ENCODE results near the gene ANKDD1B.

Gene ANKDD1B

DNA sequence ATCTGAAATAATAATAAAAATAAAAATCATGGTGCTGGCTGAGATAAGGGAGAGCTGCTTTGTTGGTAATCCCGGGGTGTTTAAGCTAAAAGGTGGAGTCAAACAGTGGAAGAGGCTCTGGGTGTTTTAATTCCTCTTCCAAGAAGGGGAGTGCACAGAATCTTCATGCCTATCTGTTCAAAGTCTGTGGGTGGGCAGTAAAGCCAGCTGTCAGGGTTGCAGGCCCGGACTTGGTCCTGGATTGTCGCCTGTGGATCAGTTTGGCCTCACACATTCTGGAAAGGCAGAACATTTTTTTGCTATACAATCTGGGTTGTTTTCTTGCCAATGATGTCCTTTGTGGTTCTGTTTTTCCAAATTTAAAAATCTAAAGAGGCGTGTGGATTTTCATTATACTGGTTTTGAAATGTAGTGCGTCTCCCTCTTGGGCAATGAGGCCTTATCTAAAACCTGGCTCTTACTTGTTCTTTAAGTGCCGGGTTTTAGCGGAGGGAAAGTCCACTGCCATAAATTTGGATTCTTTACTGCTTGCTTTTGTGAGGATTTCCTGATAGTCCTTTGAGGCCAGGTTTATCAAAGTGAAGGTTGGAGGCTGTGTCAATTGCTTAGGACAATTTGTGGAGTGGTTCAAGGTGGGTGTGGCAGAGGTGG lies 5.8 kb downstream of the ANKDD1B start:
- no peak for DNase-seq

DNA sequence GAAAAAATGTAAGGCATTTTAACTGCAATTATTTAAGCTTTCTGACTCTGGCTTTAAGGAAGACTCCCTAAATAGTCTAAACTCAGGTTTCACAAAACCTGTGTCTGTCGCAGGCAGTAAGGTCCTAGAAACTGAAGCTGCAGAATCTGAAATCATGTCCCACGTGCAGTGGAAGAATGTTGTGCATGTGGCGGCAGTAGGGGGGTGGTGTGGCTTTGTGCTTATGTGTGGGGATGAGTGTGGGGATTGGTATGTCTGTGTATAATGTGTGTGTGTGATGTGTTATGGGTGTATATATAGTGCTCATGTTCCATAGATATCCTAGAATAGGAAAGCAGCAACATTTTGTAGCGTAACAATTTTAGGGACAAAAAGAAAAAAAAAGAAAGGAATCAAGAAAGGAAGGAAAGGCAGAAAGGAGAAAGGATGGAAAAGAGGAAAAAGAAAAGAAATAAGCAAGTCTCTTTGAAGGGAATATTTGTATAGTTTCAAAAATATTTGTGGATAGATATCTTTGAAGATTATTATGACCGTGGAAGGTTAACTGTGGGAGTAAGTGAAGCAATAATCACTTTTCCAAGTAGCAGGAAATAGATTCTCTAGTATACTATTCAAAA lies 6.6 kb downstream of the ANKDD1B start:
- no peak for DNase-seq

DNA sequence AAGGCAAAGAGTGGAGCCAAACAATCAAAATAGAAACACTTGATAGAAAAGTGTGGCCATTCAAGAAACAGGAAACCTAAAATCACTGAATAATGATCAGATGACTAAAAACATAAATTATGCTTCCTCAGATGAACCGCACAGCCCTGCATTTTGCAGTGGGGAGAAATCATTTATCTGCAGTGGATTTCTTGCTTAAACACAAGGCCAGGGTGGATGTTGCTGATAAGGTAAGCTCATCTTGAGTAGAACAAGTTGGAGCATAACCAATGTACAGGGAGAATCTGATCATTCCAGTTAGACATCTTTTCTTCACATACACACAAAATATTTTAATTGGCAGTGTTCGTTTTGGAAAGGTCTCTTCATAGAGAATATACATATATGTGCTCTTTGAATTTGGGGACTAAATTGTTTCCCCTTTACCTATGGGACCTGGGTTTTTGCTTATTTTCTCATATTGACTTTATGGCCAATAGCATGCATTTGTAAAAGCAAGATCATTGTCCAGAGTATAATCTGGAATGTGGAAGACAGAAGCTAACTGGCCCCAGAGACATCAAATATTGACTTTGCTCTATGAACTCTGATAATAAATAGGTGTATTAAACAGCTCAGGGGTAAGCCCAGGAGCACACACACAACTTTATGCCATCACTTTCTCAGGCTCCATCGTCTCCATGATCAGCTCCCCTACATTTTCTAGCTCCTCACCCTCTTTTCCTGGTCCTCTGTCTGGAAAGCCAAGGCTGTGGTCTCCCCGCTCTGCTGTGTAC lies 9.1 kb downstream of the ANKDD1B start:
- DNase-seq, result no peak

DNA sequence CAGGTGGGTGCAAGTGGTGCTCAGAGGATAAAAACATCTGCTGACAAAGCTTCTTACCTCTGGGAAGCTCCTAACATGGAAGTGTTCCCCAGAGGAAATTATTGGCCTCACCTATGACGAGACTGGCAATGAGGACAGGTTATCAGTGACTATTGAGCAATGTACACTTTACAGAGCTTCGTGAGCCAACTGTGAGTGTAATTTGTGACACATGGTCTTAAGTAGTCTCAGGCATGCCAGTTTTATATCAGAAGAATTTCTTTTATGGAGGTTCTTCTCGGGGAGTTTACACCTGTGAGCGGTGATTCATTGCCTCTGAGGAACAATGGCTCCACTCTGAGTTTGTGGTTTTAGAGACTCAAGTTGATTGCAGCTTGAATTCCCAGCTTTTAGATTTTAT lies 11.3 kb downstream of the ANKDD1B start:
- no peak for DNase-seq

DNA sequence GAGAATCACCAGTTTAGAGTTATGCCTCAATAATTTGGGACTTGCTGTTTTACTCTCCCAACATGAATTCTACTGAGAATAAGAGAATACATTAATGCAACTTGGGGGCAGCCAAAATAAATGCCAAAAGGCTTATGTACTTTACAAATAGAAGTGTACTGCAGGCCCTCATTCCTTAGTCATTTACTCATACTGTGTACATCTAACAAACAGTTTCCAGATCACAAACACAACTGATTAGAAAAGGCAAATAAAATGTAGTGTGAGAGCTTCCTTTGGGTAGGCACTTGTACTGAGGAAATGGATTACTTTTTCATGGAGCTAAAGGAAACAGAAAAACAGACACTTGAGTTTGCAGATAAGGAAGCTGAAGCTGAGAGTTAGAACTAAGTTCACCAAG lies 12.6 kb downstream of the ANKDD1B start:
- DNase-seq, result no peak

DNA sequence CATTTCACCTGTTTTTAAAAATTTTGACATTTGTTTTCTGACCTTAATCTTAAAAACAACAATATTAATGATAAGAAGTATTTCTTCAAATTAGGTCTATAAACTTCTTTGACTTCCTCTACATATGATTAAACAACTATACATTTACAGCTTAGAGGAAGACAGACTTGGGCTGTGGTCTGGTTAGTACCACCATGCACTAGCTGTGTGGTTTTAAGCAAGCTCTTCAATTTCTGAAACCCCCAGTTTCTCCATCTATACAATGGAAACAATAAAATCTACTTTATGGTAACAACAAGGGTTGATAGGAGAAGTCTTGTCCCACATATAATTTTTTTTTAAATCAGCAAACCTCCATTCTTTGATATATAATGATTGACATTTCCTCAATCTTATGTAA lies 15.7 kb downstream of the ANKDD1B start:
- DNase-seq, result no peak

DNA sequence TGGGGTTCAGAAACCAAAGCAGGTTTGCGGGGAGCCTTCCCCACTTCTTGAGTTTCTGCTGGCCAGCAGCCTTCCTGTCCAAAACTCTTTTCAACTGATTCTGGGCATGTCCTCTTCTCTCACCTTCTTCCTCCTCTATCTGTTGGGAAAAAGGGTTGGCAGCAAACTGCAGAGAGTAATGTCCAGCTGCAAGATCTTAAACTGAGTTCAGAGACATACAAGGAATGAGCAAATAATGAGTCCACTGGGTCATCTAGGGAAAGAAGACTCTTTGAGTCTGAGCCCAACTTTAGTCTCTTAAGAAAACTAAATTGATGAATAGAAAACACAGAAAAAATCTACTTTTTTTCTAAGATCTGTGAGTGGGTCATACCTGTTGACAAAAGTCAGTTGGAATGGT lies 16.5 kb downstream of the ANKDD1B start:
- no peak for DNase-seq

DNA sequence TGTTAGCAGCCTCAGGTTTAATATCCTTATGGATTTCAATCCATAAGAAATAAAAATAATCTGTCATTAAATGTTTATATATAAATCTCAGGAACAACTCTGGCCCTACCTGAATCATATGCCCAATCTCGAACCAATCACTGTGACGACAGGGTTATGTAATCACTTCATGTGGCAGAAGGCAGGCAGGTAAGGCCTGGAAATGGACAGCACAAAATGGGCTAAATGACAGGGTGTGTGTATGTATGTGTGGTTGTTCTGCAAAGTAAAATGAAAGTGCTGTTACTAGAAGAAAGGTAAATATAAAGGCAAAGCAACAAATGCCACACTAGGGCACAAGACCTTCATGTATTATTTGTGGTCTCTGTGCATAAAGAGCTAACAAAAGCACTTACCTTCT lies 19.6 kb downstream of the ANKDD1B start:
- DNase-seq, result no peak

DNA sequence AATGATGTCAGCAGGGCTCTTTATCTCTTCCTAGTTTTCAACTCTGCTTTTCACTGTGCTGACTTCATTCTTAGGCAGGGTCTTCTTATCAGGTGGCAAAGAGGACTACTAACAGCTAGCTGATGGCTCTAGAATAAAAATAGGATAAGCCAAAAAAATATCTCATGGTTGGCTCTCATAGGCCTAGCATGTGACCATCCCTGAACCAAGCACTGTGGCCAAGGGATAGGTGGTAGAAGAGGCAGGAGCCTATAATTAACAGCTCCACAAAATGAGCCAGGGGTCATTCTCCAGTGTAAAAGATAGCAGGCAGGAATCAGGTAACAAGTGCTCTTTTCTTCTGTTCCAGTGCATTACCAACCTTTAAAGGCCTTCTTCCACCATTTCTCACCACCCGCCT lies 21.1 kb downstream of the ANKDD1B start:
- no peak for DNase-seq

DNA sequence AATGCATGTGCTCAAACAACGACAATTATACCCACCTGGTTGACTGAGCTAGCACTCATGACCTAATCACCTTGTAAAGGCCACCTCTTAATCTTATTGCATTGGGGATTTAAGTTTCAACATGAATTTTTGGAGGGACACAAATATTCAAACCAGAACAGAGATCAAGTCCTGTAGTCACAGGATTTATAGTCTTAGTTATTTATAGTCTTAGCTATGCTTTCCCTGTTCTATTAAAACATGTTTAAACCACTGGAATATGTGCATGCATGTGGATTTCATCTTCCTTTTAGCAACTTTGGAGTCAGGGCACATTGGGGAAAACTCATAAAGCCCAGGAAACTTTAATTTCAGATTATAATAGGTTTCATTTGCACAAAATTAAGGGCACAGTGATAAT lies 26.7 kb downstream of the ANKDD1B start:
- no peak for DNase-seq

DNA sequence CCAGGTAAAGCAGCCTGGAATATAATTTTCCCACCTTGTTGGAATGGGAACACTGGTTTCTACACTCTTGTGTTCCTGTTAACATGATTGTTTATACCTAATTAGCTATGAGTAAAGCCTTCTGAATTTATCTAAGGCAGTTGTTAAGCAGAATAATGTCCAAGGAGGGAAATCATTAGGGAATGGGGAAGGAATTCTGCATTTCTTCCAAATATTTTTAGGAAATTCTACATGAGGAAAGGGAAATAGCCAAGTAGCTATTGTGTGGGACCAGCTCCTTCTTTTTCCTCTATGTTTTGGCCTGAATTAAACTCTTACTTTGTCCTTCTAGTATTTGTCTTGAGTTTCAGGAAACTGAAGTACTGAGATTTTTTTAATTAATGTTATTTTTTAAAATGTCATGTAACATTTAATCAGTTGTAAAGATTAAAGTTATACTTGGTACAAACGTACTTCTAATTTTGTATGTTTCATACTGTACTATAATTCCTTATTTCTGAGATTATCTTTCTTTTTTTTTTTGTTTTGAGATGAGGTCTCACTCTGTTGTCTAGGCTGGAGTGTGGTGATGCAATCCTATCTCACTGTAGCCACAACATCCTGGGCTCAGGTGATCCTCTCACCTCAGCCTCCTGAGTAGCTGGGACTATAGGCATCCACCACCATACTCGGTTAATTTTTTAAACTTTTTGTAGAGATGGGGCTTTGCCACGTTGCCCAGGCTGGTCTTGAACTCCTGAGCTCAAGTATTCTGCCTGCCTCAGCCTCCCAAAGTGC lies 28.5 kb downstream of the ANKDD1B start:
- no peak for DNase-seq

DNA sequence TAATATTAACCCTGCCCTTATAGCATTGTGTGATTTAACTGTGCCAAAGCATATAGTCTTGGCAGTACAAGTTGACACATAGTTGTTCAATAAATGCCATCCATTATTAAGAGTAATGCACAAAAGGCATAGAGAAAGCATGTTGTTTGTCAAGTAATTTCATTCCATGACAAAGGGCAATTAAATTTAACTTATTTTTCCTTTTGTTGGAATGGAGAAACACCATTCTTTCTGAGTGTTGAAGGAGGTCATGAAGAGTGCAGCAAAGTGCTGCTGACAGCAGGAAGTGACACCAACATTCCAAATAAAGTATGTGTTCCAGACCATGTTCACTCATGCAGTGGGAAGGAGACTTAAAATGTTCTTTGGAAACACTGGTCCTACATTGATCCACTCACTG lies 29.1 kb downstream of the ANKDD1B start:
- no peak for DNase-seq

DNA sequence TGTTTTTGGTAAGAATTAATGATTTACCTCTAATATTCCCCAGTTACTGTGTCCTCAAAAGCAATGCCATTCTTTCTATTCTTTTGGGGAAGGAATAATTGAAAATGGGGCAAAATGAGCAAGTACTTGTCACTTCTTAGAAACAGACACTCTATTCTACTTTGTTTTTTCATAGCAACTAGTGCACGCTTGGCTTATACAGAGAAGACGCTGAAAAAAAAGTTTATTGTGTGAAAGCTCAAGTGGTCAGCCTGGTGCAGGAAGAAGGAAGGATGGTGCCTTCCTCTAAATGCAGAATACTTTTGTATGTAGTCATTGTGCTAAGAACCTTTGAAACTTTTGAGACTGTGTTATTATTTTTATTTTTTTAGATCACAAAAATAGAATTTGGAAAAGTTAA lies 29.6 kb downstream of the ANKDD1B start:
- DNase-seq, result no peak

DNA sequence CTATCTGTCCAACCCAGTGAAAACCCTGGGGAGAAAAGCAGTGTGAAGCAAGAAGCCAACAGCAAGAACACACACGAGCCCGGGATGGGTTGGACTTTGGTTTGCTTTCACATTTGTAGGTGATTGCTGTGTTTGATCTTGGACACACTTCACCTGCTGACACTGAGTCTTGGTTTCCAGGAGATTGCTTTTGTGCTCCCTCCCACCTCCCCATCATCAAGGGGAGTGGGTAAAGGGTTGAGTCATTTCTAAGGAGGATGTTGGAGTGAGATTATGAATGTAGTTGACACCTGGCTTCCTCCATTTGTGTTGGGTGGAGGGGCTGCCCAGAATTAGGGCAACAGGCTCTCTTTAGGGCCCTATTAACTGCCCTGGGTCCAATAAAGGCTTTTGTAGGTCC lies 37.5 kb downstream of the ANKDD1B start:
- no peak for DNase-seq

DNA sequence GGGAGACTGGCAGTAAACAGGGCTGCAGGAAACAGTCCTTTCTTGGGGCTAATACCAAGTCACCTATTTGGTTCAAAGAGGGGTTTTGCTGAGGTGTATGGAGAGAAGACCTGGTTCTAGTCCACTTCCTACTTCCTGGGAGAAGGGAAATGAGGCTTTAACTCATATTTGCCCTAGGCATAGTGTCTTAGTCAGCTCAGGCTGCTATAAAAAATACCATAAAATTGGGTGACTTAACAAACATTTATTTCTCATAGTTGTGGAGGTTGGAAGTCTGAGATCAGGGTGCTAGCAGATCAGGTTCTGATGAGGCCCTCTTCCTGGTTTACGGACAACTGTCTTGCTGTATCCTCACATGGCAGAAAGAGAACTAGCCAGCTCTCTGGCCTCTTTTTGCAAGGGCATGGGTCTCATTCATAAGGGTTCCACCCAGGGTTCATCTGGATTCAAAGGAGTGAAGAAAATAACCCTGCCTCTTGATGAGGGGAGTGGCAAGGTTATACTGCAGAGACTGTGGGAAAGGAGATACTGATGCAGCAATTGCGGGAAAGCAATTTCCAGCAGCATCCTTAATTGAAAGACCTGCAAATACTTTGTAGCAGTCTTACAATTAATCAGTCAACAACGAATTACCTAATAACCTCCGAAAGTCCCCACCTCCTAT lies 40.5 kb downstream of the ANKDD1B start:
- no peak for DNase-seq

DNA sequence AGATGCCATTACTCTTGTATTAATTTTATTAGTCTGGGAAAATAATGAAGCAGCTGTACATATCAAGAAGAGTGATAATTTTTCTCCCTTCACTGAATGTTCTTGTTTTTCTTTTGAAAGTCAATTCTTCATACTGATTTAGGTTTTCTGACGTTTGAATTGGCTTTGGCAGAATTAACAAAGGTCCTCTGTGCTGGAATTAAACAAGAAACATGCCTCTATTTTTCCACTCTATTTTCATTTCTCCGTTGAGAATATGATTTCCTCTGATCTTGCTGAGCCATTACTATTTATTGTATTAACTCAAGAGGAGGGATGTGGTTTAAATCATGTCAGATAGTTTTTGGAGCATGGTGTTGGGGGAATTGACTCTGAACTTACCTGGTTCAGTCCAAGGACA lies 42.3 kb downstream of the ANKDD1B start:
- DNase-seq, result no peak

DNA sequence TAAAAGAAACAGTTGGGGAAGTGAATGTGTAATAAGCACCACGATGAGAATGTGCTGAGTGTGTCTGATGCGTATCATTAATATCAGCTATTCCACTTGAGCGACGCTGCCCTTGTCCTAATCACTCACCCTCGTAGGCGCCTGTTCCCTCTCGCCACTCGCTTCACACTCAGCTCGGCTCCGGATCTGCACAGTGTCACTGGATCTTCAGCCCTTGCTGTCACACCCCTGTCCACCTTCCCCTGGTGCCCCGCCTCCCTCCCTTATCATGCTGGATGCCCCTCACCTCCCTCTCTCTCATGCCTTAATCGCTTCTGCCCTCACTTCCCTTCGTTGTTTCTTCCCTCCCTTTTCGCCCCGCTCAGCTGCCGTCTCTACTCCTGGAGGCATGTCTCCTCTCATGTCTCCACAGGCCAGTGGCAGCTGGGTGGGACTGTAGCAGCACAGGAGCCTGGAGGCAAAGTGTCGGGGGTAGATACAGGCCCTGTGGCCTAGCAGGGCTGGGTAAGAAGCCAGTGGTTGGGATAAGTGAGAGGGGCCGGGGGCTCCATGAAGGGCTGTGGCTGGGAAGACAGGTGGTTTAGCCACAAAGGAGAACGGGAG lies 43.5 kb downstream of the ANKDD1B start:
- DNase-seq, result no peak

DNA sequence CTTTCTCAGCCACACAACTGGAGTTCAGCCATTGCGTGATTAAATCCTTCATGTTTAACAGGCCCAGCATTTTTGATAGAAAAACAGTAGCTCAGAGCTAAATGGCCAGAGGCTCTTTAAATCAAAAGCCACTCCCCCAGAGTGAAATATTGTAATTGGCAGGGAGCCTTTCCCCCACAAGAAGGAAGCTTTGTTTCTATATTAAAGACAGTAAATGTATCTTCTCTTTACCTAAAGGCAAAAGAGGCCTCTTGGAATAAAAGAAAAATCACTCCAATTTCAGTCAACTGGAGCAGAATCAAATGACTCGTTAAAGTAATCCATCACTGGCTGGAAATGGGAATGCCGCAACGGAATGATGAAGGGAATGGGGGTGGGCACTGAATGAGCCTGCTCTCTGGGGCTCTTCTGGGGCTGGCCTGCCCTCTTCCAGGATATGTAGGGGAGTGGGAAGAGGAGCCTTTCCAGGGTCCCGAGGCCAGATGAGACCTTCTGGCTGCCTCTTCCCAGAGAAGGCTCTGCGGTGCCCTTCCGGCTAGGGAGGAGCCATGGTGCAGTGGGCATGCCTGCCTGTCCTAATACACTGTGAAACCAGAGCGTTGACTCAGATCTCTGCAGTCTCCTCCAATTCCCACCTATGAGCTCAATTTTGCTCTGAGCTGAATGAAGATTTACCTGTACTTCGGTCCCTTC lies 45.2 kb downstream of the ANKDD1B start:
- DNase-seq, result no peak

DNA sequence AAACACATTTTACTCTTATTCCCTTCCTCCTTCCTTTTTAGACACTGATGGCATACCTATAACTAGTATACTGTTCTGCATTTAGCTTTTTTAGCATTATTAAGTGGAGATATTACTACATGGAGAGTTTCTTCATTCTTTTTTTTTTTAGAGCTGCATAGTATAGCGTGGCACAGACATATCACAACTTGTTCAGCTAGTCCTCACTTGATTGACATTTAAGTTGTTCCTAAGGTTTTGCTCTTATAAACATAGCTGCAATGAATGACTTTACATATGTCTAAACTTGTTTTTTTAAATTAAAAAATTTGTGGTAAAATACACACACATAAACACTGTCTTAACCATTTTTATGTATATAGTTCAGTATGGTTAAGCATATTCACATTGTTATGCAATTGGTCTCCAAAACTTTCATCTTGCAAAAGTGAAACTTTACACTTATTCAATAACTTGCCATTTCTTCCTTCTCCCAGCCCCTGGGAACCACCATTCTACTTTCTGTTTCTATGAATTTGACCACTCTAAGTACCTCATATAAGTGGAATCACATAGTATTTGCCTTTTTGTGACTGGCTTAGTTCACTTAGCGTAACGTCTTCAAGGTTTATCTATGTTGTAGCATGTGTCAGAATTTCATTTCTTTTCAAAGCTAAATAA lies 48.7 kb downstream of the ANKDD1B start:
- DNase-seq, result no peak

DNA sequence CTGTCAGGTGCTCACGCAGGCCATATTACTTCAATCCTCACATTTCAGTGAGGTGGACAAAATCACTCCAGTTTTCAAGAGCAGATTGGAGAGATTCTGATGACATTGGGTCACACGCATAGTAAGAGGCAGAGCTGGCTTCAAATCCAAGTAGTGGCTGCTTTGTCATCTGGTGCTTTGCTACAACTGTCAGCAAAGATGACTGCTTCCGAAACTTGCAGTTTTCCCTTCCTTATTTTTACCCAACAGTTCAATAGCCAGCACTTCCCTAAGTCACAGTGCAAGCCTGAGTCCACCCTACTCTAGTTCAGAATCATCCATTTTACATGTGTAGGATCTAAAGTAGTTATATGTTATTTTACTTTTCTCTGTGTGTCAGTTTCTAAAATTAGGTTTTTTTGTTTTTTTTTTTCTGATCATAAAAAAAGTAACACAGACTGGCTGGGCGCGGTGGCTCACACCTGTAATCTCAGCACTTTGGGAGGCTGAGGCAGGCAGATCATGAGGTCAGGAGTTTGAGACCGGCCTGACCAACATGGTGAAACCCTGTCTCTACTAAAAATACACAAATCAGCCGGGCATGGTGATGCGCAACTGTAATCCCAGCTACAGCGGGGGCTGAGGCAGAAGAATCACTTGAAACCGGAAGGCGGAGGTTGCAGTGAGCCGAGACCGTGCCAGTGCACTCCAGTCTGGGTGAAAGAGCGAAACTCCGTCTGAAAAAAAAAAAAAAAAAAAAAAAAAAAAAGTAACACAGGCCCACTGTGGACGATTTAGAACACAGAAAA lies 49.6 kb downstream of the ANKDD1B start:
- no peak for DNase-seq

DNA sequence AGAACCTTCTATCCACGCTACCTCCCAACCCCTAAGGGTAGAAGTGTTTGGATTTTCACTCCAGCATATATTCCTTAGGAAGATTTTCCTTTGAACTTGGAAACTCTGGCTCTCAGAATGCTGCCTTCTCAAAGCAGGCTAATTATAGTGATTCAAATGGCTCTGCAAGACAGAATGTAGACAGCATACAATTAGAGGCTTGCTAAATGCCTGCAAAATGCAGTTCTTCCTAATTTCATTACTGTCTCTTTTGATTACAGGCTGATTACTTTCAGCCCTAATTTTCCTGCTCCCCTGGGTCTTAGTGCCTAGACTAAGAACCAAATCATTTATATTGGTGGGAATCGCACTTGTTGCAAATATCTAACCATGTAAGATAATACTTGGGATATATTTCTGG lies 50.8 kb downstream of the ANKDD1B start:
- no peak for DNase-seq

All from Kasumi-1 (cell line).